H1 (cell line): ENCODE measurements around the gene DAAM1. TPM values are rescaled to one million over a fixed set of nuclear protein-coding genes. Genes with fewer than 3 reads are reported as not detected.

Source experiments
- CTCF ChIA-PET: fragments of 300-600 bp; sonication (Branson Sonifier 250); formaldehyde crosslinking; loops from one replicate; lab custom pipeline; 2021; ENCODE audit not compliant: partially characterized antibody; lab: Charles Lee
- POLR2A ChIA-PET: fragments of 300-600 bp; sonication (Branson Sonifier 250); formaldehyde crosslinking; loops from one replicate; lab custom pipeline; 2021; ENCODE audit warnings: inconsistent platforms; ENCODE audit not compliant: partially characterized antibody; lab: Charles Lee
- DNase-seq, 2 experiments: peaks; one replicate each; pipeline versions ENCODE4 v3.0.0 to v3.0.0-alpha.2; 2010 to 2022; ENCODE audit warnings: low spot score in 2 of 2, low read depth in 1 of 2, mixed read lengths in 1 of 2
- FAIRE-seq: peaks from 2 replicates; lab custom pipeline; 2011; peaks lifted over from hg19 to GRCh38; lab: Jason Lieb, UNC
- H2AFZ ChIP-seq: 2 replicates; pipeline ENCODE4 v1.8.1; 2012; ENCODE audit warnings: low read length, inconsistent platforms
- H2AK5ac ChIP-seq: 2 replicates; pipeline ENCODE4 v1.6.1; 2013; ENCODE audit warnings: low read depth, low read length
- H2BK120ac ChIP-seq: replicated peaks from 2 replicates; pipeline ENCODE3; 2013; ENCODE audit warnings: low read depth, low read length, inconsistent platforms
- H2BK12ac ChIP-seq: 2 replicates; pipeline ENCODE4 v1.6.1; 2013; ENCODE audit warnings: low read depth, low read length
- H2BK15ac ChIP-seq: 2 replicates; pipeline ENCODE4 v1.6.1; 2013; ENCODE audit warnings: low read length
- H2BK20ac ChIP-seq: 2 replicates; pipeline ENCODE4 v1.6.1; 2013; ENCODE audit warnings: low read length
- H2BK5ac ChIP-seq: 2 replicates; pipeline ENCODE4 v1.6.1; 2013; ENCODE audit warnings: low read depth, low read length
- H3K14ac ChIP-seq: 2 replicates; pipeline ENCODE4 v1.6.1; 2013; ENCODE audit warnings: inconsistent platforms; ENCODE audit not compliant: insufficient read length
- H3K18ac ChIP-seq: 2 replicates; pipeline ENCODE4 v1.6.1; 2013; ENCODE audit warnings: low read length; ENCODE audit errors: extremely low read depth
- H3K23ac ChIP-seq: 2 replicates; pipeline ENCODE4 v1.6.1; 2013; ENCODE audit warnings: inconsistent platforms; ENCODE audit not compliant: insufficient read length
- H3K23me2 ChIP-seq: 2 replicates; pipeline ENCODE4 v1.6.1; 2013; ENCODE audit warnings: low read depth, low read length
- H3K27ac ChIP-seq: 2 replicates; pipeline ENCODE4 v1.6.1; 2011; ENCODE audit warnings: low read depth, low read length, inconsistent platforms
- H3K27me3 ChIP-seq, 4 experiments: replicated peaks in 1 of 4; 1 replicate in 1 of 4; 2 replicates in 3 of 4; pipeline versions ENCODE4 v1.6.1 to v1.8.1; 2011 to 2013; ENCODE audit warnings: low read length in 3 of 4, mild to moderate bottlenecking in 3 of 4, inconsistent platforms in 2 of 4, mixed read lengths in 2 of 4, moderate library complexity in 1 of 4; ENCODE audit not compliant: control insufficient read depth in 3 of 4, insufficient read depth in 3 of 4; ENCODE audit errors: extremely low read depth in 1 of 4
- H3K36me3 ChIP-seq, 4 experiments: 2 replicates each; pipeline versions ENCODE4 v1.6.1 to v1.8.1; 2011 to 2013; ENCODE audit warnings: mild to moderate bottlenecking in 4 of 4, low read length in 3 of 4, moderate library complexity in 2 of 4, control low read depth in 1 of 4, inconsistent platforms in 1 of 4; ENCODE audit not compliant: insufficient read depth in 4 of 4, control insufficient read depth in 2 of 4
- H3K4ac ChIP-seq: replicated peaks from 2 replicates; pipeline ENCODE3; 2013; ENCODE audit warnings: low read length, low read depth, mixed read lengths, inconsistent platforms; ENCODE audit not compliant: insufficient read length
- H3K4me1 ChIP-seq, 4 experiments: replicated peaks in 1 of 4; 1 replicate in 1 of 4; 2 replicates in 3 of 4; pipeline versions ENCODE4 v1.6.1 to v1.8.1; 2011 to 2013; ENCODE audit warnings: low read length in 3 of 4, inconsistent platforms in 2 of 4, mixed read lengths in 1 of 4; ENCODE audit not compliant: insufficient read depth in 4 of 4, control insufficient read depth in 3 of 4
- H3K4me2 ChIP-seq, 2 experiments: 2 replicates each; pipeline versions ENCODE4 v1.6.1 to v1.8.1; 2011 to 2013; ENCODE audit warnings: low read depth in 2 of 2, low read length in 2 of 2, control low read depth in 1 of 2, inconsistent platforms in 1 of 2, mild to moderate bottlenecking in 1 of 2; ENCODE audit not compliant: insufficient read depth in 1 of 2
- H3K4me3 ChIP-seq, 4 experiments: fragments of 200-600, 300-600 bp in 1 of 4; sonication (generic), shearing (Covaris generic), sonication (Bioruptor Twin) in 1 of 4; 2 replicates each; pipeline versions ENCODE4 v1.5.1 to v1.8.1; 2011 to 2016; ENCODE audit warnings: low read length in 4 of 4, low read depth in 3 of 4, control low read depth in 2 of 4, inconsistent platforms in 2 of 4, mild to moderate bottlenecking in 2 of 4, mixed read lengths in 1 of 4, moderate library complexity in 1 of 4; ENCODE audit not compliant: insufficient read depth in 2 of 4; ENCODE audit errors: extremely low read depth in 1 of 4
- H3K56ac ChIP-seq: replicated peaks from 2 replicates; pipeline ENCODE3; 2013; ENCODE audit warnings: low read depth, mild to moderate bottlenecking, mixed read lengths, low read length, inconsistent platforms; ENCODE audit not compliant: insufficient read length
- H3K79me1 ChIP-seq: 2 replicates; pipeline ENCODE4 v1.6.1; 2013; ENCODE audit warnings: low read depth, low read length, control low read depth
- H3K79me2 ChIP-seq, 2 experiments: 2 replicates each; pipeline versions ENCODE4 v1.6.1 to v1.8.1; 2012 to 2013; ENCODE audit warnings: low read length in 2 of 2, mild to moderate bottlenecking in 2 of 2, inconsistent platforms in 1 of 2; ENCODE audit not compliant: insufficient read depth in 2 of 2, control insufficient read depth in 1 of 2
- H3K9ac ChIP-seq, 4 experiments: replicated peaks in 1 of 4; 1 replicate in 1 of 4; 2 replicates in 3 of 4; pipeline versions ENCODE4 v1.6.1 to v1.8.1; 2011 to 2013; ENCODE audit warnings: low read depth in 3 of 4, low read length in 3 of 4, control low read depth in 2 of 4, mild to moderate bottlenecking in 2 of 4, moderate library complexity in 2 of 4, inconsistent platforms in 1 of 4; ENCODE audit errors: extremely low read depth in 1 of 4
- H3K9me3 ChIP-seq, 2 experiments: 2 replicates each; pipeline versions ENCODE4 v1.6.1 to v1.8.1; 2012 to 2013; ENCODE audit warnings: mild to moderate bottlenecking in 2 of 2, moderate library complexity in 2 of 2, control low read depth in 1 of 2, inconsistent platforms in 1 of 2, low read depth in 1 of 2, low read length in 1 of 2, mixed read lengths in 1 of 2; ENCODE audit not compliant: insufficient read depth in 2 of 2
- H4K20me1 ChIP-seq, 2 experiments: replicated peaks in 1 of 2; 2 replicates each; pipeline versions ENCODE3 to v1.8.1; 2011 to 2013; ENCODE audit warnings: inconsistent platforms in 2 of 2, low read length in 2 of 2, mild to moderate bottlenecking in 1 of 2; ENCODE audit not compliant: insufficient read depth in 2 of 2, control insufficient read depth in 1 of 2
- H4K5ac ChIP-seq: 2 replicates; pipeline ENCODE4 v1.6.1; 2013; ENCODE audit warnings: low read length, low read depth, mixed read lengths, inconsistent platforms; ENCODE audit not compliant: insufficient read length
- H4K8ac ChIP-seq: 2 replicates; pipeline ENCODE4 v1.8.0; 2013; ENCODE audit warnings: mild to moderate bottlenecking, moderate library complexity, low read length, inconsistent platforms; ENCODE audit not compliant: insufficient read depth; ENCODE audit errors: extremely low read depth
- H4K91ac ChIP-seq: replicated peaks from 2 replicates; pipeline ENCODE3; 2013; ENCODE audit warnings: low read length, mixed read lengths, inconsistent platforms; ENCODE audit not compliant: insufficient read length
- KDM5A ChIP-seq: fragments of 200-600 bp; IDR thresholded peaks from 2 replicates; pipeline ENCODE4 v1.7.1; 2012; ENCODE audit warnings: mild to moderate bottlenecking, low read length, inconsistent platforms, mixed read lengths
- MAX ChIP-seq: IDR thresholded peaks from 2 replicates; pipeline ENCODE4 v1.6.1; 2012; ENCODE audit warnings: inconsistent platforms
- NANOG ChIP-seq: IDR thresholded peaks from 2 replicates; pipeline ENCODE4 v1.6.1; 2011; ENCODE audit warnings: low read length, low read depth, mild to moderate bottlenecking, inconsistent platforms; ENCODE audit not compliant: insufficient read depth, poor library complexity, severe bottlenecking
- RFX5 ChIP-seq: IDR thresholded peaks from 2 replicates; pipeline ENCODE4 v1.6.1; 2011; ENCODE audit warnings: low read depth, low read length, improper control_type of control experiment, borderline replicate concordance
- WGBS, 2 experiments: shearing (Covaris generic) in 1 of 2; methylation state at CpG; one replicate each; pipeline versions ENCODE4 v1.1.6 to v1.1.7; 2013 to 2015; ENCODE audit warnings: low lambda C conversion rate in 2 of 2, mixed read lengths in 2 of 2, inconsistent platforms in 1 of 2, low coverage in 1 of 2, missing lambda C conversion rate in 1 of 2; ENCODE audit not compliant: insufficient replicate concordance in 2 of 2, insufficient coverage in 1 of 2, insufficient read length in 1 of 2; ENCODE audit errors: extremely low coverage in 1 of 2, missing lambda C conversion rate in 1 of 2; 5-methylcytosine and 5-hydroxymethylcytosine counted together
- polyA plus RNA-seq, 7 experiments: library from polyadenylated mRNA; depleted of rRNA in 3 of 7; stranded (reverse) in 5 of 7; unstranded in 2 of 7; fragments of >200 nt in 5 of 7; fragments of 200-250 nt in 2 of 7; gene quantifications; 1 replicate in 5 of 7; 2 replicates in 1 of 7; 4 replicates in 1 of 7; pipeline versions ENCODE4 v1.2.1 to v1.2.3, GENCODE V29; 2011 to 2013; ENCODE audit warnings: missing spikeins in 2 of 7, mixed read lengths in 2 of 7
- total RNA-seq: library from RNA; stranded (reverse); fragmentation: NEBNext Ultra II Directional; extraction: Animal tissue kit (Norgen Biotek cat#: 25700); gene quantifications from 2 replicates; pipeline ENCODE4 v1.2.1, GENCODE V29; 2021

The DAAM1 gene
- total and polyA plus RNA-seq, 2 of the 8 experiments (the other 6 are each of a cell fraction or from before 2014, with no cell fraction given) = 5.0 to 44.9 TPM

- Histone ChIP-seq H3K4me1 (peaks cover 0 to 8% (median 0%) of the 10 kb centered on the region in 4 experiments; a peak in 2 of 7 replicates), H4K91ac (no peak overlapping the region), H3K18ac (no peak overlapping the region), H3K23me2 (no peaks in the 10 kb centered on the region), H2BK5ac (no peak overlapping the region), H3K14ac (no peak overlapping the region), H2BK12ac (no peak overlapping the region), H3K4ac (no peak overlapping the region), H4K20me1 (peaks cover 0 to 2% of the 10 kb centered on the region in 2 experiments), H3K9me3 (no peaks in the 10 kb centered on the region), H3K27ac (no peak overlapping the region), H3K23ac (no peak overlapping the region), H3K4me2 (no peak overlapping the region), H3K9ac (no peak overlapping the region), H2AK5ac (no peak overlapping the region), H2AFZ (no peak overlapping the region), H4K5ac (no peak overlapping the region), H3K4me3 (no peak overlapping the region), H3K36me3 (no peaks in the 10 kb centered on the region), H2BK20ac (no peak overlapping the region), H3K56ac (no peak overlapping the region), H3K27me3 (no peaks in the 10 kb centered on the region), H3K79me2 (peaks cover 0 to 18% of the 10 kb centered on the region in 2 experiments; a peak in 2 of 4 replicates), H2BK15ac (no peak overlapping the region), H4K8ac (no peak overlapping the region), H3K79me1 (no peaks in the 10 kb centered on the region; the same call in 1 of the 2 replicates), H2BK120ac (no peak overlapping the region)
- no peak for DNase-seq
- WGBS, 2 experiments = 95% methylated on average over 2 of the region's 2 CpGs; no CpG with 5 or more reads in 1 of the 2 experiments
- FAIRE-seq = no peak
- POLR2A ChIA-PET = no interaction called here
- CTCF ChIA-PET = no interaction called here
- no peak for TF ChIP-seq RFX5
- no peak for TF ChIP-seq NANOG
- TF ChIP-seq MAX = no peak
- TF ChIP-seq KDM5A = no peak
Measured at GRCh38 chr14:59241121-59241520, 52.7 kb downstream of the DAAM1 start.
